ENCODE results near the gene GRID2IP.

GRID2IP gene

DNA sequence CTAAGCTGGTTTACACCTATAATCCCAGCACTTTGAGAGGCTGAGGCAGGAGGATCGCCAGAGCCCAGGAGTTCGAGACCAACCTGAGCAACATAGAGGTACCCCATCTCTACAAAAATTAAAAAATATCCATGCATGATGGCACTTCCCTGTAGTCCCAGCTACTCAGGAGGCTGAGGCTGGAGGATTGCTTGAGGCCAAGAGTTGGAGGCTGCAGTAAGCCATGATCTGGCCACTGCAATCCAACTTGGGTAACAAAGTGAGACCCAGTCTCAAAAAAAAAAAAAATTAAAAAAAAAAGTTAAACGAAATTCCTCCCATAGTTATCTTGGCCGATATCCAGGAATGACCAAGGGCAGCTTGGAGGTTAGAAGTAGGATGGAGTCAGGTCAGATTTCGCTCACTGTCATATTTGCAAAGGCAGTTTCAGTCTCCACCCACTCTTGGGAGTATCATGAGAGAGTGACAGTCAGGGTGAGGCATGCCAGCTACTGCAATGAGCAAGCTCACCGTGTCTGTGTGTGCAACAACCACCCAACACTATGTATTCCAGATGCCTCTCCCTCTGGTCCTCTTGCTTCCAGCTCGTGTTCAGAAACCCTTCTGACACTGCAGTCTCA lies 20.0 kb upstream of the GRID2IP start:
- TF ChIP-seq, protein P1, sequence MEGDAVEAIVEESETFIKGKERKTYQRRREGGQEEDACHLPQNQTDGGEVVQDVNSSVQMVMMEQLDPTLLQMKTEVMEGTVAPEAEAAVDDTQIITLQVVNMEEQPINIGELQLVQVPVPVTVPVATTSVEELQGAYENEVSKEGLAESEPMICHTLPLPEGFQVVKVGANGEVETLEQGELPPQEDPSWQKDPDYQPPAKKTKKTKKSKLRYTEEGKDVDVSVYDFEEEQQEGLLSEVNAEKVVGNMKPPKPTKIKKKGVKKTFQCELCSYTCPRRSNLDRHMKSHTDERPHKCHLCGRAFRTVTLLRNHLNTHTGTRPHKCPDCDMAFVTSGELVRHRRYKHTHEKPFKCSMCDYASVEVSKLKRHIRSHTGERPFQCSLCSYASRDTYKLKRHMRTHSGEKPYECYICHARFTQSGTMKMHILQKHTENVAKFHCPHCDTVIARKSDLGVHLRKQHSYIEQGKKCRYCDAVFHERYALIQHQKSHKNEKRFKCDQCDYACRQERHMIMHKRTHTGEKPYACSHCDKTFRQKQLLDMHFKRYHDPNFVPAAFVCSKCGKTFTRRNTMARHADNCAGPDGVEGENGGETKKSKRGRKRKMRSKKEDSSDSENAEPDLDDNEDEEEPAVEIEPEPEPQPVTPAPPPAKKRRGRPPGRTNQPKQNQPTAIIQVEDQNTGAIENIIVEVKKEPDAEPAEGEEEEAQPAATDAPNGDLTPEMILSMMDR (IDR thresholded peaks at IDR 0.05) = no peak
- H3K4me3 ChIP-seq = no peak overlapping the region
- no peak for DNase-seq (ENCODE audit: low spot score)

DNA sequence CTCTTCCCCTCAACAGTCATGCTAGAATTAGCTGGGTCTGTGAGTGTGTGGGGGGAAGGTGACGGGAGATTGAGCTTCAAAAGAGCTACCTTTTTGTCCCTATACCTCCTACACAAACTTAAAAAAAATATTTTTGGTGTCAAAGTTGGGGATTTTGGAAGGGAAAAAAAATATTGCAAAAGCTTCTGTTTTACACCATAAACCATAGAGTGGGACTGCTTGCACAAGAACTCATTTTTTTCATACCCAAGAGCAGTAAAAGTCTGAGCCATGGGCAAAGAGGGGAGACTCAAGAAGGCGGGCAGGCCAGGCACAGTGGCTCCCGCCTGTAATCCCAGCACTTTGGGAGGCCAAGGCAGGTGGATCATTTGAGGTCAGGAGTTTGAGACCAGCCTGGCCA lies 16.6 kb upstream of the GRID2IP start:
- DNase-seq (ENCODE audit: low spot score) = no peak
- Histone ChIP-seq H3K4me3 (no peak overlapping the region), H3K27ac (no peak overlapping the region)
- TF ChIP-seq, protein P1 (IDR thresholded peaks at IDR 0.05) = no peak

More for the DNA sequence above, 20.0 kb upstream of the GRID2IP start:
- no peak overlapping the region for H3K27ac ChIP-seq

DNA sequence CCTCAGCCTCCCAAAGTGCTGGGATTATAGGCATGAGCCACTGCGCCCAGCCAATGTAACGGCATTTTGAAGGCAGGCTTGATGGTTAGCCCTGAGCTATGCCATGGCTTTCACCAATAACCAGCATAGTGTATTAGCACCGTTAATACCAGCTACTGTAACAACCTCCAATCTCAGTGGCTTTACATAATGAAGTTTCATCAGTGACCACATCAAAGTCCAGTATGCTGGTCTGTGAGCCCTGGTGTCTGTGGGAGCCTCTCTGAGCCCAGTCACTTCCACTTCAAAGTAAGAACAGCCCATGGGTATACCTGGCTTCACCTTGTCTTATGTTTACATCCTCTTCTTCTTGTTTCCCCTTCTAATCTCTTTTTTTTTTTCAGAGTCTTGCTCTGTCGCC lies 14.4 kb upstream of the GRID2IP start:
- H3K27ac ChIP-seq = no peak overlapping the region
- H3K4me3 ChIP-seq = no peak overlapping the region
- no peak for DNase-seq (ENCODE audit: low spot score)
- TF ChIP-seq, protein P1 (IDR thresholded peaks at IDR 0.05) = no peak

DNA sequence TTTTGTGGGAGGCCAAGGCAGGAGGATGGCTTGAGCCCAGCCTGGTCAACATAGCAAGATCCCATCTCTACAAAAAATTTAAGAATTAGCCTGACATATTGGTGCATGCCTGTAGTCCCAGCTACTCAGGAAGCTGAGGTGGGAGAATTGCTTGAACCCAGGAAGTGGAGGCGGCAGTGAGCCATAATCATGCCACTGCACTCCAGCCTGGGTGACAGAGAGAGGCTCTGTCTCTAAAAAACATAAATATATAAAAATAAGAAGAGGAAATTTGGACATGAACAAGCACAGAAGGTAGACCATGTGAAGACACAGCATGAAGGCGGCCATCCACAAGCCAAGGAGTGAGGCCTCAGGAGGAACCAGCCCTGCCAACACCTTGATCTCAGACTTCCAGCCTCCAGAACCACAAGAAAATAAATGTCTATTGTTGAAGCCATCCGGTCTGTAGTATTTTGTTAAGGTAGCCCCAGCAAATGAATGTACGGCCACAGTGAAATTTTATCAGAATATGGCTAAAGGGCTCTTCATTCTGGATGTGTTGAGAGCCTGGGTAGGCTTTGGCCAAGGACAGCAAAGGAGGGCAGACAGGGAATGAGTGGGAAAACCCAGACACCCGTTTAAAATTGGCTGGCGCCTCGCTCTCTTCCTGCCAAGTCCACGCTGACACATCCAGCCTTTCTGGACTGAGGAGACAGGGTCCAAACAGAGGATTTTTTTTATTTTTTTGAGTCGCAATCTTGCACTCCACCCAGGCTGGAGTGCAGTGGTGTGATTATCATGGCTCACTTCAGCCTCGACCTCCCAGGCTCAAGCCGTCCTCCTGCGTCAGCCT lies 12.9 kb upstream of the GRID2IP start:
- Histone ChIP-seq H3K27ac (no peak overlapping the region), H3K4me3 (no peak overlapping the region)
- TF ChIP-seq, protein P1 (IDR thresholded peaks at IDR 0.05) = no peak
- DNase-seq (ENCODE audit: low spot score) = no peak

DNA sequence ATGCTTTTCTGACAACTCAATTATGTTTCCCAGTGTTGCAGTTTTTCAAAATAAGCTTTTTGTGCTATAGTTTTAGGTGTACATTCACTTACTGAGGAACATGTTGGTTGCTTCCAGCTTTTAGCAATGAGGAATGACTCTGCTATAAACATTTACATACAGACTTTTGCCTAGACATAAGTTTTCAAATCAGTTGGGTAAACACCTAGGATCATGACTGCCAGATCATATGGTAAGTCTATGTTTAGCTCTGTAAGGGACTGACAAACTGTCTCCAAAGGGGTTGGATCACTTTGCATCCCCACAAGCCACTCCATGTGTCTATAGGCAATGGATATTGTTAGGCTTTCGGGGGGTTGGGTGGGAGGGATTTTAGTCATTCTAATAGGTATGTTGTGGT lies 10.8 kb upstream of the GRID2IP start:
- H3K27ac ChIP-seq = no peak overlapping the region
- H3K4me3 ChIP-seq = no peak overlapping the region
- TF ChIP-seq, protein P1 (IDR thresholded peaks at IDR 0.05) = no peak
- DNase-seq (ENCODE audit: low spot score) = no peak

DNA sequence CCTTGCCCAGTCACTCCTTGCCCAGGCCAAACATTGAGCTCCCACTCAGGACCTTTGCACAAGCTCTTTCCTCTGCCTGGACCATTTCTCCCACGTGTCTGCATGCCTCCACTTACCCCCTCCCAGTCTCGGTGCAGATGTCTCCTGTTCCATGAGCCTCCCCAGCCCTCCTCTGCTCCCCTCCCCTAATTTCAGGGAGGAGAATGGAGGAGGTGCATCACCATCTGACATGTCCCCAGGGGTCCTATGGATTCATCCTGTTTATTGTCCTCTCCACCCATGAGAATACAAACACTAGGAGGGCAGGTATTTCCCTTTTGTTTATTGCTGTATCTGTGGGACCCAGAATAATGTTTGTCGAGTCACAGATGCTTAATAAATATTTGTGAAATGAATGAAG lies 8.6 kb upstream of the GRID2IP start:
- no peak for DNase-seq (ENCODE audit: low spot score)
- TF ChIP-seq, protein P1 (IDR thresholded peaks at IDR 0.05) = no peak

DNA sequence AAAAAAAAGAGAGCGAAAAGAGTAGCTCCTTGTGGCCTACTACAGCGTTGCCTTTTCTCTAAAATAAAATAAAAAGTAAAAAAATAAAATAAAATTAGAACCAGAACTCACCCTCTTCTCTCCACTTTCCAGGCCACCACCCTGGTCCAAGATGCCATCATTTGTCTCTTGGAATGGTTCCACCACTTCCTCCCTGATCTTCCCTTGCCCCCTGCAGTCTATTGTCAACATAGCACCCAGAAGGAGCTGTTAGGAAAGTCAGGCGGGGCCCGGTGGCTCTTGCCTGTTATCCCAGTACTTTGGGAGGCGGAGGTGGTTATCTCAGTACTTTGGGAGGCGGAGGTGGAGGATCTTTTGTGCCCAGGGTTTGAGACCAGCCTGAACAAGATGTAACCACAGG lies 7.6 kb upstream of the GRID2IP start:
- no peak for DNase-seq (ENCODE audit: low spot score)
- TF ChIP-seq, protein P1 (IDR thresholded peaks at IDR 0.05) = no peak
- H3K4me3 ChIP-seq = no peak overlapping the region
- H3K27ac ChIP-seq = no peak overlapping the region

More for the DNA sequence above, 8.6 kb upstream of the GRID2IP start:
- Histone ChIP-seq H3K27ac (no peak overlapping the region), H3K4me3 (no peak overlapping the region)

Data from coronary artery (tissue), 2 donors.